ENCODE data around the gene RNF144A. TPM values are rescaled to one million over a fixed set of nuclear protein-coding genes. Genes with fewer than 3 reads are reported as not detected.
A peak's percentile ranks its signal among the peaks of the same experiment; 100 is the strongest.

The RNF144A gene
- total RNA-seq, 1 experiment from 2014 or later = 13.0 TPM

GRCh38 chr2:6972067-6972710, 55.0 kb downstream of the RNF144A start:
- ChIA-PET CTCF (interaction anchor here (0.9 kb wide), 1 partner anchor 32 kb away, joined by 3 read pairs; no protein-coding TSS in a partner anchor), POLR2A (no interaction called here), RAD21 (ENCODE audit: low non-redundant PET in 1 of 2, low total read pairs in 2 of 2, uncharacterized antibody in 2 of 2, unreplicated experiment in 2 of 2) (no interaction called here)
- H3K9me3 ChIP-seq (ENCODE audit: control insufficient read depth in 1 of 2, insufficient read depth in 1 of 2, low read depth in 1 of 2, low read length in 2 of 2) = no peaks in the 10 kb centered on the region
- no peak overlapping the region for H3K9ac ChIP-seq (ENCODE audit: low read length)
- no peak overlapping the region for H3K27ac ChIP-seq (ENCODE audit: low read depth, low read length)
- no TSS peak for BruUV-seq (replicated peaks)
- peaks cover 32 to 52% of the 10 kb centered on the region in 2 experiments for H3K4me1 ChIP-seq (ENCODE audit: control insufficient read depth in 1 of 2, insufficient read depth in 2 of 2, low read length in 2 of 2)
- no peaks in the 10 kb centered on the region for H3K9me2 ChIP-seq (ENCODE audit: insufficient read depth)
- H3K27me3 ChIP-seq (ENCODE audit: insufficient read depth, low read length) = no peaks in the 10 kb centered on the region
- no peak overlapping the region for H3K4me2 ChIP-seq (ENCODE audit: low read length)
- ATAC-seq (no peak), DNase-seq (ENCODE audit: low read depth, low spot score) (no peak)
- H3K79me2 ChIP-seq (ENCODE audit: insufficient read depth, low read length) = no peaks in the 10 kb centered on the region
- TF ChIP-seq SIN3A (IDR thresholded peaks at IDR 0.05; ENCODE audit: low read depth) (no peak), CTCF (IDR thresholded peaks at IDR 0.05 in 2 of 3, conservative IDR thresholded peaks at IDR 0.05 in 1 of 3; ENCODE audit: borderline replicate concordance in 1 of 3, insufficient read depth in 1 of 3, low read depth in 2 of 3, low read length in 2 of 3) (no peak), MAX (IDR thresholded peaks at IDR 0.05) (no peak)
- no peak overlapping the region for H2AFZ ChIP-seq (ENCODE audit: low read depth, low read length, poor library complexity, severe bottlenecking)
- intact Hi-C loops (cut with micrococcal nuclease) = no loop called here
- no peak overlapping the region for H3K4me3 ChIP-seq (replicated peaks in 1 of 2; ENCODE audit: low read depth in 1 of 2, low read length in 2 of 2)
- no peaks in the 10 kb centered on the region for H4K20me1 ChIP-seq (ENCODE audit: insufficient read depth)
- no peaks in the 10 kb centered on the region for H3K36me3 ChIP-seq (ENCODE audit: control insufficient read depth in 1 of 2, insufficient read depth in 2 of 2, low read length in 2 of 2)

DNA sequence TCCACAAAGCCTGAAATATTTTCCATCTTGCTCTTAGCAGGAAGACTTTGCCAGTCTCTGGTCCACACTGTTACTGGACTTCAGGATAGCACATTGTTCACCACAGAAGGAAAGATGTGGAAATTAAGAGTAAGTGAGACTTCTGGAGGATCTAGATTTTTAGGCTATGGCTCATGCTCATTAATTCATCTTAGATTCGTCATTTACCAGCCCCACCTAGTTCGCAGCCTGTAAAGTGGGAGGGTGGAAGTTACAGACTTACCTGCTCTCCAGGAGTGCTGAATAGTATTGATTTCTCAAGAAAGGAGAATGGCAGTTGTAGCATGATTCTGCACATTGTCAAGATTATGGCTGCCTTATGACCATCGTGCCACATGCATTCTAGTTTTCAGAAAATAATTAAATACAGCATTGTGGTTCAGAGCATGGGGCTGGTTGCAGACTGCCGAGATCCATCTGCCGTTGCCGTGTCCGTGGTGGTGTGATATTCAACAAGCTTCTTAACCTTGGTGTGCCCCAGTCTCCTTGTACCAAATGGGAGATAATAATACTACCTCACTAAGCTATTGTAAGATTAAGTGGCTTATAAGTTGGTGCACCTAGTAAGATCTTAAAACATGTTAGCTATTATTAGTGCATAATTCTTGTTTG, 56.8 kb downstream of the RNF144A start:
- ChIA-PET POLR2A (no interaction called here), CTCF (no interaction called here), RAD21 (ENCODE audit: low non-redundant PET in 1 of 2, low total read pairs in 2 of 2, uncharacterized antibody in 2 of 2, unreplicated experiment in 2 of 2) (no interaction called here)
- Histone ChIP-seq H2AFZ (ENCODE audit: low read depth, low read length, poor library complexity, severe bottlenecking) (peak overlapping the region; percentile 36), H3K4me1 (ENCODE audit: control insufficient read depth in 1 of 2, insufficient read depth in 2 of 2, low read length in 2 of 2) (peaks cover 32 to 54% of the 10 kb centered on the region in 2 experiments), H3K4me2 (ENCODE audit: low read length) (peak overlapping the region; percentile 76), H3K9ac (ENCODE audit: low read length) (peak overlapping the region; percentile 48), H4K20me1 (ENCODE audit: insufficient read depth) (no peaks in the 10 kb centered on the region), H3K9me3 (ENCODE audit: control insufficient read depth in 1 of 2, insufficient read depth in 1 of 2, low read depth in 1 of 2, low read length in 2 of 2) (no peaks in the 10 kb centered on the region), H3K9me2 (ENCODE audit: insufficient read depth) (no peaks in the 10 kb centered on the region), H3K36me3 (ENCODE audit: control insufficient read depth in 1 of 2, insufficient read depth in 2 of 2, low read length in 2 of 2) (no peaks in the 10 kb centered on the region), H3K79me2 (ENCODE audit: insufficient read depth, low read length) (no peaks in the 10 kb centered on the region), H3K27me3 (ENCODE audit: insufficient read depth, low read length) (no peaks in the 10 kb centered on the region), H3K4me3 (replicated peaks in 1 of 2; ENCODE audit: low read depth in 1 of 2, low read length in 2 of 2) (peak overlapping the region in 1 of 2 experiments; percentile 23; a peak in 1 of 4 replicates), H3K27ac (ENCODE audit: low read depth, low read length) (peak overlapping the region; percentile 68; the same call in 1 of the 2 replicates)
- ATAC-seq (peak; percentile 85), DNase-seq (ENCODE audit: low read depth, low spot score) (peak; percentile 66)
- no TSS peak for BruUV-seq (replicated peaks)
- intact Hi-C loops (cut with micrococcal nuclease) = no loop called here
- TF ChIP-seq REST (IDR thresholded peaks at IDR 0.05; ENCODE audit: low read depth) = no peak
- TF ChIP-seq JUND (IDR thresholded peaks at IDR 0.05) = peak; percentile 84
- no peak for TF ChIP-seq POLR2A (IDR thresholded peaks at IDR 0.05; ENCODE audit: borderline replicate concordance, extremely low read depth, insufficient read depth, insufficient read length)
- peak; percentile 66 for TF ChIP-seq MAX (IDR thresholded peaks at IDR 0.05)
- TF ChIP-seq YY1 (IDR thresholded peaks at IDR 0.05; ENCODE audit: extremely low read depth, insufficient replicate concordance, low read depth, low read length) = no peak
- TF ChIP-seq EZH2 (IDR thresholded peaks at IDR 0.05) = no peak
- TF ChIP-seq SIN3A (IDR thresholded peaks at IDR 0.05; ENCODE audit: low read depth) = no peak
- 0 out of 2 replicates have a peak, but pooled peaks have one; percentile 19 for TF ChIP-seq POLR2AphosphoS5 (IDR thresholded peaks at IDR 0.05; ENCODE audit: low read depth, low read length)
- TF ChIP-seq EGR1 (IDR thresholded peaks at IDR 0.05; ENCODE audit: low read depth) = no peak
- TF ChIP-seq FOSL1 (IDR thresholded peaks at IDR 0.05; ENCODE audit: low read depth) = peak; percentile 81
- TF ChIP-seq SP1 (IDR thresholded peaks at IDR 0.05; ENCODE audit: low read depth) = peak; percentile 82
- no peak for TF ChIP-seq EZH2phosphoT487 (IDR thresholded peaks at IDR 0.05; ENCODE audit: borderline replicate concordance)

Data from HCT116 (cell line).